Tibial nerve (tissue), 4 donors: Measurements from ENCODE around the gene GSTM5.

ENCODE experiments used
- EP300 ChIP-seq, 2 donors: sonication (generic); formaldehyde crosslinking; IDR thresholded peaks; one replicate each; pipeline ENCODE4 v1.6.1; 2017; ENCODE audit warnings: antibody characterized with exemption in 2 of 2, mild to moderate bottlenecking in 1 of 2
- POLR2A ChIP-seq, 2 donors: fragments of 450-650 bp; IDR thresholded peaks; one replicate each; pipeline ENCODE4 v1.6.1; 2017; ENCODE audit warnings: antibody characterized with exemption in 2 of 2, mild to moderate bottlenecking in 2 of 2, moderate library complexity in 2 of 2
- TF ChIP-seq, protein P1 (sequence below), 5 experiments: fragments of 200-600 bp in 3 of 5; fragments of 450-650 bp in 2 of 5; sonication (generic) in 3 of 5; IDR thresholded peaks; one replicate each; pipeline ENCODE4 v1.5.1; 2016 to 2019; ENCODE audit warnings: antibody characterized with exemption in 5 of 5, mild to moderate bottlenecking in 3 of 5, moderate library complexity in 2 of 5

DNA sequence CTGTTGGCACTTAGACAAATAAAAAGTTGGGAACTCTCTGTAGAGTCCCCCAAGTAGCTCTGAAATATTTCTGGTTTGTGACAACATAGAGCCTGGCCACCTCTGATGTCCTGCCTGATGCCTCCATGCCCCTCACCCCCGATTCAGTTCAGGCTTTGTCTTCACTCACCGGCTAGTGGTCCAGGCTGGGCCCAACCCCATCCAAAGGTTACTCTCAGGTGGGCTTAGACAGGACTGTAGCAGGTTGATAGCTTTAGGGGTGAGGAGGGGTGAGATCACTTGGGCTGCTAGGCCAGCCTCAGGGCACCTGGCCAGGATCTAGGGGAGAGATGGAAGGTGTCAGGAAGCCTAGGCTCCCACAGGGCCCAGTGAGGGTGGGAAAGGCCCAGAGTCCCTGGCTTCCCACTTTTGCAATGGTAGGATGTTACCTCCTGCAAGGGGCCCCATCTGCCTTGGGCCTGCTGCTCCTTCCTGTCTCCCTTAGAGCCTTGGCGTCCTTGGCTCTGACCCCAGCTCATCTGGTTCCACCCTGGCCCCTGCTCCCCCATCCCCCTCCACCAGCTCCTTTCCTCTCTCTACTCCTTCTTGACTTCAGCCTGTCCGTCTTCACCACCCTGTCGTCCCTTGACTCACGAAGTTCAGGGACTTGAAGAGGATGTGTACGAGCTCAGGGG lies 44.9 kb downstream of the GSTM5 start:
- TF ChIP-seq, protein P1, sequence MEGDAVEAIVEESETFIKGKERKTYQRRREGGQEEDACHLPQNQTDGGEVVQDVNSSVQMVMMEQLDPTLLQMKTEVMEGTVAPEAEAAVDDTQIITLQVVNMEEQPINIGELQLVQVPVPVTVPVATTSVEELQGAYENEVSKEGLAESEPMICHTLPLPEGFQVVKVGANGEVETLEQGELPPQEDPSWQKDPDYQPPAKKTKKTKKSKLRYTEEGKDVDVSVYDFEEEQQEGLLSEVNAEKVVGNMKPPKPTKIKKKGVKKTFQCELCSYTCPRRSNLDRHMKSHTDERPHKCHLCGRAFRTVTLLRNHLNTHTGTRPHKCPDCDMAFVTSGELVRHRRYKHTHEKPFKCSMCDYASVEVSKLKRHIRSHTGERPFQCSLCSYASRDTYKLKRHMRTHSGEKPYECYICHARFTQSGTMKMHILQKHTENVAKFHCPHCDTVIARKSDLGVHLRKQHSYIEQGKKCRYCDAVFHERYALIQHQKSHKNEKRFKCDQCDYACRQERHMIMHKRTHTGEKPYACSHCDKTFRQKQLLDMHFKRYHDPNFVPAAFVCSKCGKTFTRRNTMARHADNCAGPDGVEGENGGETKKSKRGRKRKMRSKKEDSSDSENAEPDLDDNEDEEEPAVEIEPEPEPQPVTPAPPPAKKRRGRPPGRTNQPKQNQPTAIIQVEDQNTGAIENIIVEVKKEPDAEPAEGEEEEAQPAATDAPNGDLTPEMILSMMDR (IDR thresholded peaks at IDR 0.05) = no peak
- TF ChIP-seq POLR2A (IDR thresholded peaks at IDR 0.05) = no peak
- TF ChIP-seq EP300 (IDR thresholded peaks at IDR 0.05) = no peak
